Measurements from ENCODE around the gene SNTB2. TPM values are rescaled to one million over a fixed set of nuclear protein-coding genes. Genes with fewer than 3 reads are reported as not detected.
"Not testable (repeated sequence)": the region's sequence is repeated elsewhere in the genome, so short reads cannot be mapped to it uniquely, and the experiment has no call there.

Gene SNTB2
- total RNA-seq, 1 experiment from 2014 or later = 48.2 TPM

- DNase-seq (ENCODE audit: low read depth) = peak; percentile 65
Measured at GRCh38 chr16:69286941-69287713, 100.2 kb downstream of the SNTB2 start.

DNA sequence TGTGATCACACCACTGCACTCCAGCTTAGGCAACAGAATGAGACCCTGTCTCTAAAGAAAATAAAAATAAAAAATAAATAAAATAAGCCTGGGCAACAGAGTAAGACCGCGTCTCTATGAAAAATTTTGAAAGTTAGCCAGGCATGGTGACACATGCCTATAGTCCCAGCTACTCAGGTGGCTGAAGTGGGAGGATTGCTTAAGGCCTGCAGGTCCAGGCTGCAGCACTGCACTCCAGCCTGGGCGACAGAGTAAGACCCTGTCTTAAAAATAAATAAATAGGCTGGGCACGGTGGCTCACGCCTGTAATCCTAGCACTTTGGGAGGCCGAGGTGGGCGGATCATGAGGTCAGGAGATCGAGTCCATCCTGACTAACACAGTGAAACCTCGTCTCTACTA is 104.7 kb downstream of the SNTB2 start:
- DNase-seq (ENCODE audit: low read depth) = not testable (repeated sequence)

GRCh38 chr16:69293401-69293800 is 106.4 kb downstream of the SNTB2 start:
- DNase-seq (ENCODE audit: low read depth) = no peak

DNA sequence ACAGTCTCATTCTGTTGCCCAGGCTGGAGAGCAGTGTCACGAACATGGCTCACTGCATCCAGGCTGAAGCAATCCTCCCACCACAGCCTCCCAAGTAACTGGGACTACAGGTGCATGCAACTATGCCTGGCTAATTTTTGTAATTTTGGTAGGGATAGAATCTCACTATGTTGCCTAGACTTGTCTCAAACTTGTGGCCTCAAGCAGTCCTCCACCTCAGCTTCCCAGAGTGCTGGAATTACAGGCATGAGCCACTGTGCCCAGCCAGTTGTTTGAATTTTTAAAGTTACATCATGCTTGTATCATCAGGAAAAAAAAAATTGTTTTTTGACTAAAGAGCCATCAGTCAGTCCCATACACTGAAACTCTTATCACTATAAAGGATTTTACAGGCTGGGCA is 107.1 kb downstream of the SNTB2 start:
- no peak for DNase-seq (ENCODE audit: low read depth)

DNA sequence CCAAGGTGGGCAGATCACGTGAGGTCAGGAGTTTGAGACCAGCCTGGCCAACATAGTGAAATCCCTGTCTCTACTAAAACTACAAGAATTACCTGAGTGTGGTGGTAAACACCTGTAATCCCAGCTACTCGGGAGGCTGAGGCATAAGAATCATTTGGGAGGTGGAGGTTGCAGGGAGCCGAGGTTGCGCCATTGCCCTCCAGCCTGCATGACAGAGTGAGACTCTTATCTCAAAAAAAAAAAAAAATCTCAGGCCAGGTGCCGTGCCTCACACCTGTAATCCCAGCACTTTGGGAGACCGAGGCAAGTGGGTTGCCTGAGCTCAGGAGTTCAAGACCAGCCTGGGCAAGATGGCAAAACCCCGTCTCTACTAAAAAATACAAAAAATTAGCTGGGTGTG is 109.8 kb downstream of the SNTB2 start:
- DNase-seq (ENCODE audit: low read depth) = not testable (repeated sequence)

- no peak for DNase-seq (ENCODE audit: low read depth)
Measured at GRCh38 chr16:69298261-69298660, 111.3 kb downstream of the SNTB2 start.

DNA sequence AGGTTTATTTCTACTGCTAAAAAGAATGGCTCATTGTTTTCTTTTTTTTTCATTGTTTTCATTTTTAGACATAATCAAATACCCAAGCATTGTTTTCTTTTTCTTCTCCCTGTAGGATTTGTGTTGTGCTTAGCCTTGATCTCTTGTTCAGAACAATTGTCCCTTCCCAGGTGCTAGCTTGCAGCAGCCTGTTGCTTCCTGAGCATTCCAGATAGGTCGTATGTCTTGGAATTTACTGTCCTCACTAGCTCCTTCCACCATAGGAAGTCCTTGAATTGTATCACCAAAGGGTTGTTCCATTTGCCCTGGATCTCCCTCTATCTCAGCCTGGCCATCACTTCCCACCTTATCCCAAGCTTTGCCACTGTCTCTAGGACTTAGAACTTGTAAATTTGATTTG is 114.2 kb downstream of the SNTB2 start:
- DNase-seq (ENCODE audit: low read depth) = no peak

- no peak for DNase-seq (ENCODE audit: low read depth)
Measured at GRCh38 chr16:69301861-69302260, 114.9 kb downstream of the SNTB2 start.

- DNase-seq (ENCODE audit: low read depth) = no peak
Measured at GRCh38 chr16:69302301-69302700, 115.3 kb downstream of the SNTB2 start.

DNA sequence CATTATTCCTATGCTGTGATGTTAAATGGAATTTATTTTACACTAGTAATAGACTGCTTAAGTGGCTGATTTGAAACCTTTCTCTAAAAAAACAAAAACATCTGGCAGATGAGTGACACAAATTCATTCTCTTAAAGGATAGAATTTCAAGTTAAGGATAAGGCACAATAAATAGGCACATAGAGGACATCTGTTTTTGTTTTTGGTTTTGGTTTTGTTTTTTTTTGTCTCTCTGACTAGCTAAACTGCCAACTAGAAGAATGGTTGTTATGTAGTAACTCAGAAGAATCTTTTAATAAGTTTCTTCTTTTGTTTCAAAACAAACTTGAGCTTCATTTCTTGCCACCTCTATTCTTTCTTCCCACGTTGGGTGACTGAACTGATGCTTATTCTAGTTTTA is 119.1 kb downstream of the SNTB2 start:
- no peak for DNase-seq (ENCODE audit: low read depth)

GRCh38 chr16:69307091-69307490 is 120.1 kb downstream of the SNTB2 start:
- DNase-seq (ENCODE audit: low read depth) = no peak

DNA sequence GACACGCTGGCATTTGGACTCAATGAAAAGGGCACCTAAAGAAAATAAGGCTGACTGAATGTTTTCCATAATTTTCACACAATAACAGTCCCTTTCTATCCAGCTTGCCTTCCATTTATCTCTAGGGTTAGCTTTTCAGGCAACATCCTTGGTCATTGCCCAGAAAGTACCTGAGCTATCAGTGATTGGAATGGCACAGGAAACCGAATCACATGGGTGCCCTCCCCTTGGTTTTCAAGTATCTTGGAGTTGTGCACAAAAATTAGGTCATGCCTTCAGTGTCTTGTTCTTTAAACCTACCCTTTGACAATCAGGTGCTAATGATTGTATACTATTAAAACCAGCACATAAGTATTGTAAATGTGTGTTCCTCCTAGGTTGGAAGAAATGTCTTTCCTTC is 120.9 kb downstream of the SNTB2 start:
- DNase-seq (ENCODE audit: low read depth) = no peak

DNA sequence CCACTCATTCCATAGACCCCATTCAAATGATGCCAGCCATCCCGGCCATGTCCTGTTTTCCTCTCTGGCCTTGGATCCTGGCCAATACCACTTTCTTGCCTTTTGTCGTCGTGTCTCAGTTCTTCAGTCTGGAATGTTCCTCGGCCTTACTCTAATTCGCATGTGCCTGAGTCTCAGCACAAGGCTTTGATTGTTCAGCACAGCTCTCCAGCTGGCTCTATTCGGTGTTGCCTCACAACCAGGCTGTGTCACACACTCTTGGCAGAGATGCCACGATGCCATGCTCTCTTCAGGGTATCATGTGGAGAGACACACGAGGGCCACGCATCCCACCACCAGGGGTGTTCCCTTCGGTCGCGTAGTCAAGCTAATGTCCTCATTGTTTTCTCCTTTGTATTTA is 122.4 kb downstream of the SNTB2 start:
- no peak for DNase-seq (ENCODE audit: low read depth)

DNA sequence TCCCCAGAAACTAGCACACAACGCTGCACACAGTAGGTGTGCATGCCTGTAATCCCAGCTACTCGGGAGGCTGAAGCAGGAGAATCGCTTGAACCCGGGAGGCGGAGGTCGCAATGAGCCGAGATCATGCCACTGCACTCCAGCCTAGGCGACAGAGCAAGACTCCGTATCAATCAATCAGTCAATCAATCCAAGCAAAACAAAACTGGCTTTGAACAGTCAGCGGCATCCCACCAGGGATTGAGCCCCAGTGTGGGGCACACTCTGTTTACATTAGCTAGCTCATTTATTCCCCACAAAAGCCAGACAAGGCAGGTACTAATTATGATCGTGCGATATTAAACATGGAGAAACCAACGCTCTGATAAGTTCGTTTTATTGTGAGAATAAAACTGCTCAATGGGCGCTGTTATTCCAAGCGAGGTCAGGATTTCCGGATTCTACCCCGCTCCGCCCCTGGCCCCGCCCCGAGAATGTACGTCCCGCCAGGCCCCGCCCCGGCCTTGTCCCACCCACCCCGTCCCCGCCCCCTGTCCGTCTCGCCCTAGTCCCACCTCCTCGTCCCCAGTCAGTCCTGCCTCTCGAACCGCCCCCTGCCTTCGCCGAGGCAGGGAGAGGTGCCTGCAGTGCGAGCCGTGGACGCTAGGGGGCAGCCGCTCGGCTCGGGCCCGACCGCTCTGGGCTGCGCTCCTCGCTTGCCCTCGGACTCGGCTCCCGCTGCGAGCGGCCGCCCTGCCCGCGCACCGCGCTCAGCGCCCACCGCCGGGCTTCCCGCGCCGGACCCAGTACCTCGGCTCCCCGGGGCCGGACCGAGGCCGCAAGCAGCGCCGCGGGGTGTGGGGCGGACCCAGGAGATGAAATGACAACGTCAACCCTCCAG is 123.9 kb downstream of the SNTB2 start, which contains the start of gene VPS4A:
VPS4A (plus strand) TSS at position 698 of the 880 bp plus-strand sequence; CDS start at position 860, 162 bp downstream.
- DNase-seq (ENCODE audit: low read depth) = peak; percentile 91

DNA sequence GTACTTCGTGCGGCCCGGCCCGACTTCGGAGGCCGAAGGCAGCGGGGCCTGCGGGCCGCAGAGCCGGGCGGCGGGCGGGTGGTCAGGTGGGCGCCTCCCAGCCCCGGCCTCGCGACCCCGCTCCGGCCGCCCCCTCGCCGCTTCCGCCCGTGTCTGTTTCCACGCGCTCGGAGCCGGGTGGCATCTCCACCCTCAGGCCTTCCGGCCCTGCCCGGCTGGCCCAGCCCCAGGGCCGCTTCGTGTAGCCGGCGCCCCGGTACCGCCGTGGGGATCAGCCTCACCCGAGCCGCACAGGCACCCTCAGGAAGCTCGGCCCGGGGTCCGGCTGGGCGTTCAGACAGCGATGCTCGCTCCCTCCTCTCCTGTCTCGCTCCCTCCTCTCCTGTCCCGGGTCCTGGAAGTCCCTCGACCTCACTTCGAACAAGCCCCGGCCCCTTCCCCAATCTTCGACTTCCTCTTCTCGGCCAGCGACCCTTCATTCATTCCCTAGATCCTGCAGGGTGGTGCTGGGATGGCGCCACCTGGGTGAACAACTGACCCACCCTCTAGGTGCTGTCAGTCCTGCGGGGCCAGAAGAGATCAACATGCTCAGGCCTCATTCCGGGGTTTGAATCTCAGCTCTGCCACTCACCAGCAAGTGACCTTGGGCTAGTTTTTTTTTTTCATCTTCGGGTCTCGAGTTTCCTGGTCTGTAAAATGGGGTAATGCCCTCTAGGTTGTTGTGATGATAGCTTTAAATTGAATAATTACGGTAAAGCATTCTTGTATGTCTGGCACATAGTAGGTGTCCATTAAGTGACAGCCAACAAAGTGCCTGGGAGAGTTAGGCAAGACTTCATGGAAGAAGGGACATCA is 124.8 kb downstream of the SNTB2 start:
- DNase-seq (ENCODE audit: low read depth) = peak; percentile 47

- DNase-seq (ENCODE audit: low read depth) = no peak
Measured at GRCh38 chr16:69313469-69313868, 126.5 kb downstream of the SNTB2 start.

DNA sequence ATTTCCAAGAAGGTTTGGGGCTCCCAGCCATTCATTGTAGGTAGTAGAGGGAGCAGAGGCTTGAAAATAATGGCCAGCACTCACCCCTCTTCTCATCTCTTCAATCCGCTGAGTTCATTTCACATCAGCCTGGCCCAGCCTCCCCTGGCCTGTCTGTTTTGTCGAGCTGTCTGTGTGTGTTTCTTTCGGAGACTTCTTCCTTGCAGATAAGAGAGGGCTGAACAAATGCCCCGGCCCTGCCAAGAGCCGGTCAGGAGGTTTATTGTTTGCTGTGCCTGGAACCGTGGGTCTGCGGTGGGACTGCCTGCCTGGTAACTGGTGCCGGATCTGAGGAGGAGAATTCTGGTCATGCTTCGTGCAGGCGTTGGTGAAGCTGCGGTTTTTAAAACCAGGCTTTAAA is 127.6 kb downstream of the SNTB2 start:
- DNase-seq (ENCODE audit: low read depth) = no peak

GRCh38 chr16:69315486-69316311 is 128.7 kb downstream of the SNTB2 start:
- no peak for DNase-seq (ENCODE audit: low read depth)

DNA sequence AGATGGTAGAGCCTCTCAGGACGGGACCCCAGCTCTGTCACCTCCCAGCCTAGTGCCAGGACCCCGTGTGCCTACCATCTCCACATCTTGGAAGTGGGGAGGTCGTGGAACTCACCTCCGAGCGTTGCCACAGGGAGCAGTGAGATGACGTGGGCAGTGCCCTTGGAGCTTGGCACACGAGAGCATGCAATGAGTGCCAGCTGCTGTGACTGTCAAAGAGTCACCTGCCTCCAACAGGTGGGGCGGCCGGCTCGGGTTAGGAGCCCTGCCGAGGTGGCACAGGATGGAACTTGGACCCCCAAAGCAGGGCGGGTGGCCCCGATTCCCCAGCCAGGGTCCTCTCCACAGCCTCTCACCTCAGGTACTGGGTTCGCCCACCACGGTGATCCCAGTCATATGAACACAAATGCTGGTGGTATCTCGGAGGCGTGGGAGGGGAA is 129.7 kb downstream of the SNTB2 start:
- DNase-seq (ENCODE audit: low read depth) = no peak

DNA sequence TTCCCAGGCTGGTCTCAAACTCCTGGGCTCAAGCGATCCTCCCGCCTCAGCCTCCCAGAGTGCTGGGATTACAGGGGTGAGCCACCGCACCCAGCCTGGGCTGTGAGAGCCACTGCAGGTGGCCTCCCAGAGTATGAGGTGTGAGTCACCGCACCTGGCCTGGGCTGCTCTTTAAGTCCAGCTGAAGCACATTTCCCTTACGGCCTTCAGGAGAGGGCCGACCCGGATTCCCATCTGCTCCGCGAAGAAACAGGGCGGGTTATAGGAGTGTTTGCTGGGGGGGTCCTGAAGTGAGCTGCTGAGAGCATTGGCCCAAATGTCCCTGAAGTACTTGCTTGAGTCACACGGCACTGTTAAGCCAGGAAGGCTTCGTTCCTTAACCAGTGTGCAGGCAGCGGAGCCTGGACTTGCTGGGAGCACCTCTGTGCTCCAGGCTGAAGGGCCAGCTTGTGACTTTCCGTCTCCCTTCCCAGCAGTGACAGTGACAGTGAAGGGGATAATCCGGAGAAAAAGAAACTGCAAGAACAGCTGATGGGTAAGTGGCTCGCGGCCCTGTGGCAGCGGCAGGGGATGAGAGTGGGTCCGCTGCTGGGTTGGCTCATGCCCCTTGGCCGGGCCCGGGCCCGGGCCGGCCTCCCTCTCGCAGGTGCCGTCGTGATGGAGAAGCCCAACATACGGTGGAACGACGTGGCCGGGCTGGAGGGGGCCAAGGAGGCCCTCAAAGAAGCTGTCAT is 131.4 kb downstream of the SNTB2 start:
- DNase-seq (ENCODE audit: low read depth) = no peak

Data from M059J (cell line).